HG02885 (cell line): Measurements from ENCODE around the gene RASSF1.

Experiments
- ATAC-seq: cut with Tn5 transposase; IDR thresholded peaks from one replicate; pipeline ENCODE4 v1.9.1; 2021; ENCODE audit warnings: mild to moderate bottlenecking; ENCODE audit not compliant: unreplicated experiment, poor library complexity

Gene RASSF1

DNA sequence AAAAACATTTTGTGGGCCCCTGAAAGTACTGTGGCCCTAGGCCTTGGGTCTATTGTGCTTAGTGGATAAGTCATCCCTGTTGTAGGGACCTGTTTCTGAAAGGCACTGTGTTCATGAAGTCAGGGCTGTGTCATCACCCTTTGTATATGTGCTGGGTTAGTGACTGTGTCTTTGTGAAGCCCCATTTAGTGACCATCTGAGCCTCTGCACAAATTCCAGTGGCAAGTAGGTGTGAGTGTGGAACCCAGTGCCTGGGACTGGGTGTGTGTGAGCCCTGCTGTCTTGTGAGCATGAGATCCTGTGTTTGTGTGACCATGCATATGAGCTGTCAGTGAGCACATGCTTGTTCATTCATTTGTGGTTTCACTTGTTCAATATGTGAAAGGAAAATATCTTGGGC, 36.0 kb downstream of the RASSF1 start:
- ATAC-seq: no peak

DNA sequence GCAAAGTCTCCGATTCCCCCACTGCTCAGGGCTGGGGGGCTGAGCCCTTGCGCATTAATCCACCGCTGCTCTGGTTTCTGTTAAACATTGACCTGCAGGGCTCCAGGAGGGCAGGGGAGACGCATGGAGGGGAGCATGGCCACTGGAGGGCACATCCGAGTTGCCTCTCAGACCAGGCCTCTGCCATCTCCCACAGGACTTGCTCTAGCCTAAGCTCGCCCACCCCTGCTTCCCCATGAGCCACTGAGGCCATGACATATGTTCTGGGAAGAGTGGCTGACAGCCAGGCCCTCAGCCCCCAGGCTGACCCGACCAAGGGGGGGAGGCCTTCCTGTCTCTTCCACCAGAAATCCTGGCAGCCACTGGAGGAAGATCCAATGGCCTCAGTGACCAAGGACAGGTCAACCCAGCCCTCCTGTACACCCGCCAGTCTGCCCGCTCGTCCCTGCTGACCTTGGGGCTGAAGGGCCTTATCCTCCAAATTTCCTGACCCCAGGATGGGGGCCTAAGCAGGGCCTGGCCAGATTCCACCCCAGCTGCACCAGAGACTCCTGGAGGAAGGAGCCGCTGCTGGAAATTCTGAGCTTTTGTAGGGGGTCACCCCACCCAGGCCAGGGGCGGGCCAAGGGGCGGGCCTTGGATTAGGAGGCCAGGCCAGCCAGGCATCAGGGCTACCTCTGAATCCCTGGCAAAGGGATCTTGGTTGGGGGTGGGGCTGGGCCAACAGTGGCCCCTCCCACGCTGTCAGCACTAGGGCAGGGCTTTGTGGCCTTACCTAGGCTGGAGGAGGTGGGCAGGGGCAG, 37.4 kb downstream of the RASSF1 start, which contains the start of gene HYAL1:
TSS of gene HYAL1 (minus strand) at position 562 of the 803 bp plus-strand sequence. CDS start 618 bp downstream, outside the sequence.
- ATAC-seq: no peak

DNA sequence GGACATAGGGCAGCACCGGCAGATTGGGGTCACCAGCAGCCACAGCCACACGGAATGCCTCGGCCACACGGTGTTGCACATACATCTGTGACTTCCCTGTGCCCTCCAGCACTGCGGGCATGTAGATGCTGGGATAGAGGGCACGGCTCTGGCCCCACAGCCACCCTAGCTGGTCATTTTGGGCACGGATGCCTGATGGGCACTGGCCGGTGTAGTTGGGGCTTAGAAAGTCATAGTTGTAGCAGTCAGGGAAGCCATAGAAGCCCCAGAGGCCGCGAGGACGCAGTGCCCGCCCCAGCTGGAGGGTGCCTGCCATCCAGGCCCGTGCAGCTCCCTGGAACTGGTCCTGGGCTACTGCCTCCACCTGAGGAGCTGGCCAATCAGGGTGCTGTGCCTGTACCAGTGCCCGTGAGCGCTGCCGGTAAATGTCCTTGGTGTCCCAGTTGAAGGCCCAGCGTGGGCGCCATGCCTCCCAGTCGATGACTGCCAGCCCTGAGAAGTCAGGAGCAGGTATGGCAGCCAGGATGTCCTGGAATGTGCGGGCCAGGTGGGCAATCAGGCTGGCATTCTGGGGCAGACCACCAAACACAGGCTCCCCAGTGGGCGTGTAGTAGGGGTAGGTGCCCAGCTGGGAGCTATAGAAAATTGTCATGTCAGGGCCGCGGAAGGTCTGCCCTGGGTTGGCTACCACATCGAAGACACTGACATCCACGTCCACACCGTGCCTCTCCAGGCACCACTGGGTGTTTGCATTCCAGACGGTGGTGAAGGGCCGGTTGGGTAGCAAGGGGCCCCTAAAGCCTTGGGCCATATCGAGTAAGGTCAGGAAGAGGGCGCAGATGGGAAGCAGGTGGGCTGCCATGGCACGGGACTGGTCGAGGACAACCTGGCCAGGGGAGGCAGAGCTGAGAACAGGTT, 38.3 kb downstream of the RASSF1 start:
- ATAC-seq: no peak

- ATAC-seq: no peak
These were observed 39.9 kb downstream of the RASSF1 start for GRCh38 chr3:50300681-50301254.

- no peak for ATAC-seq
These were observed 40.5 kb downstream of the RASSF1 start for GRCh38 chr3:50299929-50300680.

- no peak for ATAC-seq
These were observed 41.1 kb downstream of the RASSF1 start for GRCh38 chr3:50299638-50299928.

DNA sequence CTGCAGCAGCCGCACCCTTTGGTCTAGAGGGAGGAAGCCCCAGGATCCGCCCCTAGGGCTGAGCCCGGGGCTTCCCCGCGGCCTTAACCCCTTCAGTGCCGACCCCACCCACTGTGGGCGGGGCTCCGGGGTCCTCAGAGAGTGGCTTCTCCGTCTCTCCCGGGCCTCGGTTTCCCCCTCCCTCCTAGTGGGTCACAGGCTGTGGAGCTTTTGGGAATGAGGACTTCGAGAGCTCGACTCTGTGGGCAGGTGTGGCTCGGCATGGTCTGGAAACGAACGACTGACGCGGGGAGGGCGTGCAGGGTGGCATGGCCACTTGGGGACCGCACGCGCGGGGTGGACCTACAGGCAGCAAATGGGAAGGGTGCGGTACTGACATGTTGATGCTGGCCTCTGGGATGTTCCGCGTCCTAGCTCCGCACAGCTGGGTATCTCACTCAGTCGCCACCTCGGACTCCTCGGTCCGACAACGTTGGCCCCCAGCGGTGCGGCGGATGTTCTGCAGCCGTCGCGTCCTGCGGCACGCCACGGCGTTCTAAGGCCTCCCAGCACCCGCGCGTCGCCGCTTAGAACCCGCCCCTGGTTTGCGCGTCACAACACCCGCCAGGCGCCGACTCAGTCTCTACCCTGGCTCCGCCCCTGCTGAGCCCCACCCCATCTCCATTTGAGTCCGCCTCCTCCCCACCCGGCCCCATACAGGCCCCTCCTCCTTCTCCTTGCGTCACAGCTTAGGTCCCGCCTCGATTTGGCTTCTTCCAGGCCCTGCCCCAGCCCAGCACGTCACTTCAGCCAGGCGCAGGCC, 41.6 kb downstream of the RASSF1 start, which contains the start of the genes HYAL3 and NAA80:
TSS of gene HYAL3 (minus strand) at position 570 of the 802 bp plus-strand sequence. CDS start 3,803 bp downstream, outside the sequence.
TSS of gene NAA80 (minus strand) at position 570 of the 802 bp plus-strand sequence. CDS start 1,942 bp downstream, outside the sequence.
- peak; percentile 90 for ATAC-seq

DNA sequence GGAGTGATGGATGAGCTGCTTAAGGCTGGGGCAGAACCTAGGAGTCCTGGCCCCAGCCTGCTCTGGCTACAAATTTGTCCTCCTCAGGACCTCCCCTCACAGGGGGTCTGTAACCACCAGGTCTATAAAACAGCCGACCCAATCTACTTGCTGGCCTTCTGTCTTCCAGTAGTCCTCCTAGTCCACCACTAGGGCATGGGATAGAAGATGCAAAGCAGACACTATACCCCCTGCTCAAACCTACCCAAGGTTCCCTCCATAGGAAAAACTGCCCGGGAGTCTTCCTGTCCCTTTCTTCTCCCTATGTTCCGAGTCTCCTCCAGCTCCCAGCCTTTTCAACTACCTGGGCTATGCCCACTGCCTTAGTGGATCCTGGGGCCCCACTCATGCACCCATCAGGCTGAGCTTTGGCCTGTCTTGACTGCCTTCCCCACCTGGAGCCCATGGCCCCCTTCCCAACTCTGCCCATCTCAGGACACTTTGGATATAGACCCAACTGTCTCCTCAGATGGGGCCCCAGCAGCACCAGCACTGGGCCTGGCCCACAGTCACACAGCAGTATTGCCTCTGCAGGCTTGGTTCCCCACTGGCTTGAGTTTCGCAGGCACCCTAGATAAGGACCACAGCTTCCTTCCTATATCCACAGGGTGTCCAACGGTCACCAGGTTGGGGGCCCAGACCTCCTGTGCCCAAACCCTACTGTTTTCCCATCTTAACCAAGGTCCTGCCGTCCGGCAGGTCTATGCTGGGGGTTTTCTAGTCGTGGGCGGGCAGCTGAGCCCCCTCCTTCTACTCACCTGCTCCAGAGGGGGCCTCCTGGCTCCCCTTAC, 42.5 kb downstream of the RASSF1 start:
- ATAC-seq: no peak

GRCh38 chr3:50297384-50297775, 43.3 kb downstream of the RASSF1 start:
- no peak for ATAC-seq

GRCh38 chr3:50296721-50297383, 43.8 kb downstream of the RASSF1 start:
- ATAC-seq: no peak

DNA sequence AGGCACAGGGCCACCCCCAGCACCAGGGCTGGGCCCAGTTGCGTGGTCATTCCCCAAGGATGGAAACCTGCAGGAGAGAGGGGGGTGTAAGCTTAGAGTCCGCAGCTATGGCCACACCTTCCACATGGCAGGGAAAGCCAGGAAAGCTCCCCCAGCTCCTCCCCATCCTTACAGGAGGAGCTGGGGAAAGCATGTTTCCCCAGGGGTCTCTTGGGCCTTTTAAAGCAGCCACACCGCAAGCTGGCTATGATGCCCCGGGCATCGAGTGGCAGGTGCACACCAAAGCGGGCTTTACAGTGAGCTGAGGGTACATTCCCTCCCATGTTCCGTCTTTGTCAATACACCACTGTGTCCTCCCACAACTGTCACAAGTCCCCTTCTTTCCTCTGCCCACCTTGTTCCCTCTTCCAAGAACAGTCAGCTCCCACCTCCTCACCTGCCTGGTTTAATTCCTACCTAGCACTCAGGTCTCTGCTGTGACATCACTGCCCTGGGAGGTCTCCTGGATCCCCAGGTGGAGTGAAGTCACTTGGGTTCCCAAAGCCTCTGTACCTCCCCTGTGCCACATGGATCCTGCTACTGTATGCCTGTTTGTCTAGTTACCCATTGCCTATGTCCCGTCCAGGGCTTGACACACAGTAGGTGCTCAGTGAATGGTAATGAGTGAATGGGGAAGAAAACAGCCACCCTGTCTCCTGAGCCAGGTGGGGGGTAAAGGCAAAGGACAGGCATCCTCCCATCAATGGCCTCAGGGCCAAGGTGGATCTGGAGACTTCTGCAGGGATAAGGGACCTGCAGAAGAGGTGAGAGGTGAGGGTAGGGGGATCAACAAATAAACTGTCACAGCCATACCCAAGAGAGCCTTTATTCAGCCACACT, 44.8 kb downstream of the RASSF1 start:
- ATAC-seq: no peak

DNA sequence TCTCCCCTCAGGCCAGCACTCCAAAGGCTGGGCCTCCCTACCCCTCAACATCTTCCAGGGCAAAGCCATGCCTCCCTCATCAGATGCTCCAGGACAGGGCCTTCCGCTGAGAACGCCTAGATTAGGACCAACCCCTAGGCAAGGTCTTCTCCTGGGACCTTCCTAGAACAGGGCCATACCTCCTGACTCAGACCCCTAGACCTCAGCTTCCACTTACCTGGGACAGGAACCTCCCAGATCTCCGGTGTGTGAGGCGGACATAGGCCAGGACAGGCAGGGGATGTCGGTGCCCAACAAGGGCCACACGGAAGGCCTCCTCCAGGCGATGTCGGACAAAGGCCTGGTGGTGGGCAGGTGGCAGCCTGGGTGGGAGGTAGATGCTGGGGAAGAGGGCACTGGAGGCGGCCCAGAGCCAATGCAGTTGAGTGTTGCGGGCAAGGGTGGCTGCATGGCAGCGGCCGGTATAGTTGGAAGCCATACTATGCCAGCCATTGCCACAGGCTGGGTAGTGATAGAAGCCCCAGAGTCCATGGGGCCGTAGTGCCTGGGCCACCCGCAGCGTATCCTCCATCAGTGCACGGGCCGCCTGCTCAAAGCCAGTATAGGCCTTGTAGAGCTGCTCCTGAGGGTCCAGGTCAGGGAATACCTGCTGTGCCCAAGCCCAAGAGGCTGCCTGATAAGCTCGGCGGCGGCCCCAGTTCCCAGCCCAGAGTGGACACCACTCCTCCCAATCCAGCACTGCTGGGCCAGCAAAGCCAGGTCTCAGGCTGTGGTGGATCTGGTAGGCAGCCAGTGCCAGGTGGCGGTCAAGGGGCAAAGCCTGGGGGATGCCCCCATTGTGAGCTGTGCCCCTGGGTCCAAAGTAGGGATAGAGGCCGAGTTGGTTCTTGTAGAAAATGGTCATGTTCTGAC, 45.9 kb downstream of the RASSF1 start:
- no peak for ATAC-seq

DNA sequence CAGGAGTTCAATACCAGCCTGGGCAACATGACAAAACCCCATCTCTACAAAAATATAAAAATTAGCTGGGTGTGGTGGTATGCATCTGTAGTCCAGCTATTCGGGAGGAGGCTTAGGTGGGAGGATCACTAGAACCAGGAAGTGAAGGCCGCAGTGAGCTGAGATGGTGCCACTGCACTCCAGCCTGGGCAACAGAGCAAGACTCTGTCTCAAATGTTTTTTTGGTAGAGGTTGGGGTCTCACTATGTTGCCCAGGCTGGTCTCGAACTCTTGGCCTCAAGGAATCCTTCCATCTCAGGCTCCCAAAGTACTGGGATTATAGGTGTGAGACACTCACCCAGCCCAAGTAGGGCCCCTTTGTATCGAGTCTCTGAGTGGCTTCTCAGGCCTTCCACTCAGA, 46.5 kb downstream of the RASSF1 start:
- ATAC-seq: no peak

- ATAC-seq: no peak
These were observed 47.4 kb downstream of the RASSF1 start for GRCh38 chr3:50293079-50293801.
